HUES48 (cell line): ENCODE data around the gene GPR137B.

Experiments used
- H3K27ac ChIP-seq: one replicate; pipeline ENCODE4 v1.7.0; 2013; ENCODE audit warnings: low read depth, low read length, inconsistent platforms
- H3K27me3 ChIP-seq: 2 replicates; pipeline ENCODE4 v1.6.1; 2013; ENCODE audit warnings: mild to moderate bottlenecking, low read length; ENCODE audit not compliant: control insufficient read depth, insufficient read depth
- H3K36me3 ChIP-seq: 2 replicates; pipeline ENCODE4 v1.6.1; 2013; ENCODE audit warnings: low read length; ENCODE audit not compliant: control insufficient read depth, insufficient read depth
- H3K4me1 ChIP-seq: 2 replicates; pipeline ENCODE4 v1.6.1; 2013; ENCODE audit warnings: mild to moderate bottlenecking, low read length; ENCODE audit not compliant: control insufficient read depth, insufficient read depth
- H3K4me3 ChIP-seq: 2 replicates; pipeline ENCODE4 v1.5.1; 2013; ENCODE audit warnings: mild to moderate bottlenecking, low read depth, low read length
- H3K9ac ChIP-seq: 2 replicates; pipeline ENCODE4 v1.6.1; 2013; ENCODE audit warnings: mild to moderate bottlenecking, low read depth, low read length, moderate library complexity
- H3K9me3 ChIP-seq: 2 replicates; pipeline ENCODE4 v1.6.1; 2013; ENCODE audit warnings: low read length; ENCODE audit not compliant: control insufficient read depth, insufficient read depth

The GPR137B gene

GRCh38 chr1:236165238-236165981, 23.1 kb downstream of the GPR137B start:
- Histone ChIP-seq H3K27me3 (no peaks in the 10 kb centered on the region), H3K9ac (no peak overlapping the region), H3K4me3 (no peak overlapping the region), H3K4me1 (no peaks in the 10 kb centered on the region), H3K36me3 (no peaks in the 10 kb centered on the region), H3K9me3 (peaks cover 13% of the 10 kb centered on the region; the same call in 1 of the 2 replicates), H3K27ac (no peak overlapping the region)

GRCh38 chr1:236166041-236166440, 23.7 kb downstream of the GPR137B start:
- Histone ChIP-seq H3K36me3 (no peaks in the 10 kb centered on the region), H3K4me1 (no peaks in the 10 kb centered on the region), H3K4me3 (no peak overlapping the region), H3K9ac (no peak overlapping the region), H3K27me3 (no peaks in the 10 kb centered on the region), H3K27ac (no peak overlapping the region), H3K9me3 (peaks cover 13% of the 10 kb centered on the region; the same call in 1 of the 2 replicates)

GRCh38 chr1:236167154-236167553, 24.8 kb downstream of the GPR137B start:
- Histone ChIP-seq H3K27me3 (no peaks in the 10 kb centered on the region), H3K27ac (no peak overlapping the region), H3K9me3 (peaks cover 2% of the 10 kb centered on the region; the same call in 1 of the 2 replicates), H3K4me3 (no peak overlapping the region), H3K4me1 (no peaks in the 10 kb centered on the region), H3K9ac (no peak overlapping the region), H3K36me3 (no peaks in the 10 kb centered on the region)

GRCh38 chr1:236167578-236167977, 25.2 kb downstream of the GPR137B start:
- H3K27ac ChIP-seq, result no peak overlapping the region

GRCh38 chr1:236168716-236169429, 26.5 kb downstream of the GPR137B start:
- H3K27ac ChIP-seq, result no peak overlapping the region
- H3K9ac ChIP-seq, result no peak overlapping the region
- H3K36me3 ChIP-seq, result no peaks in the 10 kb centered on the region
- H3K4me1 ChIP-seq, result peaks cover 7% of the 10 kb centered on the region; the same call in 1 of the 2 replicates
- H3K9me3 ChIP-seq, result no peaks in the 10 kb centered on the region
- H3K27me3 ChIP-seq, result no peaks in the 10 kb centered on the region
- H3K4me3 ChIP-seq, result no peak overlapping the region

More at GRCh38 chr1:236167578-236167977, 25.2 kb downstream of the GPR137B start:
- H3K36me3 ChIP-seq, result no peaks in the 10 kb centered on the region
- H3K4me1 ChIP-seq, result no peaks in the 10 kb centered on the region
- H3K9me3 ChIP-seq, result no peaks in the 10 kb centered on the region
- no peak overlapping the region for H3K4me3 ChIP-seq
- H3K9ac ChIP-seq, result no peak overlapping the region
- no peaks in the 10 kb centered on the region for H3K27me3 ChIP-seq

GRCh38 chr1:236172041-236172579, 29.8 kb downstream of the GPR137B start:
- Histone ChIP-seq H3K27ac (no peak overlapping the region), H3K4me3 (no peak overlapping the region), H3K27me3 (no peaks in the 10 kb centered on the region), H3K9ac (no peak overlapping the region), H3K9me3 (no peaks in the 10 kb centered on the region), H3K4me1 (peaks cover 7% of the 10 kb centered on the region; the same call in 1 of the 2 replicates), H3K36me3 (no peaks in the 10 kb centered on the region)

- Histone ChIP-seq H3K27ac (no peak overlapping the region), H3K9me3 (no peaks in the 10 kb centered on the region), H3K9ac (no peak overlapping the region), H3K27me3 (no peaks in the 10 kb centered on the region), H3K36me3 (no peaks in the 10 kb centered on the region), H3K4me1 (peaks cover 7% of the 10 kb centered on the region; the same call in 1 of the 2 replicates), H3K4me3 (no peak overlapping the region)
Measured at GRCh38 chr1:236173174-236173767, 30.9 kb downstream of the GPR137B start.

GRCh38 chr1:236175642-236176336, 33.5 kb downstream of the GPR137B start:
- Histone ChIP-seq H3K9me3 (no peaks in the 10 kb centered on the region), H3K4me3 (no peak overlapping the region), H3K36me3 (peaks cover 8% of the 10 kb centered on the region), H3K4me1 (peaks cover 7% of the 10 kb centered on the region; the same call in 1 of the 2 replicates), H3K9ac (no peak overlapping the region), H3K27me3 (no peaks in the 10 kb centered on the region), H3K27ac (no peak overlapping the region)

- peaks cover 7% of the 10 kb centered on the region; the same call in 1 of the 2 replicates for H3K4me1 ChIP-seq
- peaks cover 16% of the 10 kb centered on the region for H3K36me3 ChIP-seq
- no peak overlapping the region for H3K9ac ChIP-seq
- no peak overlapping the region for H3K4me3 ChIP-seq
- H3K9me3 ChIP-seq, result no peaks in the 10 kb centered on the region
- no peak overlapping the region for H3K27ac ChIP-seq
- no peaks in the 10 kb centered on the region for H3K27me3 ChIP-seq
Measured at GRCh38 chr1:236176337-236177336, 34.3 kb downstream of the GPR137B start.
